H1 (cell line): Measurements from ENCODE around the gene ANAPC5.
"Not testable (repeated sequence)": the region's sequence is repeated elsewhere in the genome, so short reads cannot be mapped to it uniquely, and the experiment has no call there.

ENCODE experiments used
- CEBPB ChIP-seq: IDR thresholded peaks from 2 replicates; pipeline ENCODE4 v1.6.1; 2012; ENCODE audit warnings: low read depth, low read length
- CREB1 ChIP-seq: IDR thresholded peaks from 2 replicates; pipeline ENCODE4 v1.6.1; 2012; ENCODE audit warnings: inconsistent platforms
- CTCF ChIP-seq, 3 experiments: IDR thresholded peaks; 1 replicate in 2 of 3; 2 replicates in 1 of 3; pipeline versions ENCODE4 v1.5.1 to v1.6.1; 2011; ENCODE audit warnings: low read length in 3 of 3, mild to moderate bottlenecking in 3 of 3, inconsistent platforms in 2 of 3, low read depth in 1 of 3, moderate library complexity in 1 of 3; ENCODE audit not compliant: insufficient read depth in 1 of 3; ENCODE audit errors: control extremely low read depth in 1 of 3
- GTF2F1 ChIP-seq: IDR thresholded peaks from 2 replicates; pipeline ENCODE4 v1.6.1; 2012; ENCODE audit warnings: low read depth, low read length, improper control_type of control experiment, borderline replicate concordance
- KDM1A ChIP-seq: fragments of 200-600, 300-600 bp; sonication (generic); IDR thresholded peaks from 2 replicates; pipeline ENCODE4 v1.7.1; 2016; ENCODE audit warnings: mild to moderate bottlenecking, low read length, borderline replicate concordance
- POLR2AphosphoS5 ChIP-seq: IDR thresholded peaks from 2 replicates; pipeline ENCODE4 v1.6.1; 2011; ENCODE audit warnings: low read depth, low read length
- RXRA ChIP-seq: IDR thresholded peaks from 2 replicates; pipeline ENCODE4 v1.6.1; 2011; ENCODE audit warnings: low read depth, mild to moderate bottlenecking, low read length, moderate library complexity; ENCODE audit not compliant: insufficient read depth
- TAF1 ChIP-seq: IDR thresholded peaks from 2 replicates; pipeline ENCODE4 v1.6.1; 2011; ENCODE audit warnings: mild to moderate bottlenecking, low read depth, low read length
- TCF12 ChIP-seq: IDR thresholded peaks from 2 replicates; pipeline ENCODE4 v1.6.1; 2011; ENCODE audit warnings: low read depth, mild to moderate bottlenecking, low read length

GRCh38 chr12:121374945-121375584, 22.9 kb upstream of the ANAPC5 start:
- TF ChIP-seq KDM1A; RXRA; GTF2F1; CTCF (IDR thresholded peaks at IDR 0.05; ENCODE audit: control extremely low read depth in 1 of 3, insufficient read depth in 1 of 3, low read depth in 1 of 3, low read length in 3 of 3); POLR2AphosphoS5; CREB1; TCF12; CEBPB; TAF1: not testable (repeated sequence)
